Activated B cell treated with CpG ODN at 0.5 μM for 24 hours (primary cell): Measurements from ENCODE around the gene PGF. TPM values are rescaled to one million over a fixed set of nuclear protein-coding genes. Genes with fewer than 3 reads are reported as not detected.

Source experiments
- ATAC-seq: fragments of 200-7000 bp; cut with Tn5 transposase; one replicate; pipeline ENCODE4 v1.10.0; 2021; ENCODE audit warnings: low read depth, mild to moderate bottlenecking, moderate library complexity
- CTCF ChIA-PET: fragments of 350-600 bp; sonication (Branson Sonifier 250); formaldehyde crosslinking; loops from one replicate; lab custom pipeline; 2021; ENCODE audit warnings: antibody characterized with exemption; lab: Charles Lee
- POLR2A ChIA-PET: fragments of 350-600 bp; sonication (Branson Sonifier 250); formaldehyde crosslinking; loops from one replicate; lab custom pipeline; 2021; ENCODE audit warnings: antibody characterized with exemption; lab: Charles Lee
- DNase-seq: peaks from one replicate; pipeline ENCODE4 v3.0.0; 2022
- H3K27ac Mint-ChIP-seq: one replicate; pipeline ENCODE4 v1.8.0; 2020; ENCODE audit warnings: mixed read lengths
- H3K27me3 Mint-ChIP-seq: one replicate; pipeline ENCODE4 v1.8.0; 2021; ENCODE audit warnings: mixed read lengths
- H3K36me3 Mint-ChIP-seq: one replicate; pipeline ENCODE4 v1.8.0; 2021; ENCODE audit warnings: low read depth, mixed read lengths
- H3K4me1 Mint-ChIP-seq: one replicate; pipeline ENCODE4 v1.8.0; 2021; ENCODE audit warnings: mixed read lengths
- H3K4me3 Mint-ChIP-seq: one replicate; pipeline ENCODE4 v1.8.0; 2020; ENCODE audit warnings: mild to moderate bottlenecking, mixed read lengths
- H3K9me3 Mint-ChIP-seq: one replicate; pipeline ENCODE4 v1.8.0; 2020; ENCODE audit warnings: mixed read lengths
- CTCF ChIP-seq: fragments of 200-600 bp; IDR thresholded peaks from one replicate; pipeline ENCODE4 v1.8.0; 2022; ENCODE audit warnings: antibody characterized with exemption, mild to moderate bottlenecking
- intact Hi-C: fragments of 100-400 bp; cut with micrococcal nuclease; formaldehyde crosslinking; loops from one replicate; pipeline ENCODE4 v1.15.1; 2024
- total RNA-seq: library from RNA; stranded (reverse); gene quantifications from 2 replicates; pipeline ENCODE4 v1.2.3, GENCODE V29; 2022

Gene PGF
- total RNA-seq, 1 donor from 2014 or later: not detected

- no peaks in the 10 kb centered on the region for H3K9me3 Mint-ChIP-seq
- ChIA-PET POLR2A (interaction anchor here (0.7 kb wide), 2 partner anchors 230 to 619 kb away, joined by 4 to 5 read pairs; no protein-coding TSS in a partner anchor), CTCF (interaction anchor here (0.6 to 2.0 kb wide), 2 partner anchors 37 to 241 kb away, joined by 3 to 9 read pairs; no protein-coding TSS in a partner anchor)
- no peak for ATAC-seq
- H3K27me3 Mint-ChIP-seq: no peaks in the 10 kb centered on the region
- no peak for TF ChIP-seq CTCF
- intact Hi-C loops: no loop called here
- H3K4me1 Mint-ChIP-seq: peaks cover 20% of the 10 kb centered on the region
- no peak overlapping the region for H3K4me3 Mint-ChIP-seq
- no peak overlapping the region for H3K27ac Mint-ChIP-seq
- peaks cover 98% of the 10 kb centered on the region for H3K36me3 Mint-ChIP-seq
- DNase-seq: no peak
These were observed 57.8 kb downstream of the PGF start for GRCh38 chr14:74897642-74898041.

GRCh38 chr14:74896400-74896799, 59.0 kb downstream of the PGF start:
- ChIA-PET CTCF (interaction anchor here (2.0 to 5.0 kb wide), 2 partner anchors 9 to 35 kb away, joined by 9 to 53 read pairs; no protein-coding TSS in a partner anchor), POLR2A (no interaction called here)
- intact Hi-C loops: no loop called here
- H3K4me3 Mint-ChIP-seq: no peak overlapping the region
- H3K4me1 Mint-ChIP-seq: peaks cover 30% of the 10 kb centered on the region
- no peak for TF ChIP-seq CTCF
- ATAC-seq: no peak
- H3K9me3 Mint-ChIP-seq: no peaks in the 10 kb centered on the region
- H3K27ac Mint-ChIP-seq: no peak overlapping the region
- peaks cover 98% of the 10 kb centered on the region for H3K36me3 Mint-ChIP-seq
- no peaks in the 10 kb centered on the region for H3K27me3 Mint-ChIP-seq
- no peak for DNase-seq

- TF ChIP-seq CTCF: no peak
- peaks cover 31% of the 10 kb centered on the region for H3K4me1 Mint-ChIP-seq
- intact Hi-C loops: loop anchor here (2.0 kb wide), 1 partner anchor 17 kb away; the partner anchor contains the start of gene PROX2
- H3K36me3 Mint-ChIP-seq: peaks cover 92% of the 10 kb centered on the region
- H3K27ac Mint-ChIP-seq: peak overlapping the region; percentile 83
- H3K27me3 Mint-ChIP-seq: no peaks in the 10 kb centered on the region
- no peaks in the 10 kb centered on the region for H3K9me3 Mint-ChIP-seq
- peak overlapping the region; percentile 29 for H3K4me3 Mint-ChIP-seq
- DNase-seq: no peak
- POLR2A ChIA-PET: interaction anchor here (0.6 to 1.9 kb wide), 5 partner anchors 11 to 440 kb away, joined by 3 to 8 read pairs (median 4); partner anchors contain the start of gene DLST
- peak; percentile 43 for ATAC-seq
- CTCF ChIA-PET: interaction anchor here (0.8 to 5.0 kb wide), 9 partner anchors 10 to 194 kb away, joined by 3 to 53 read pairs (median 4); partner anchors contain the start of gene PROX2
These were observed 61.7 kb downstream of the PGF start for GRCh38 chr14:74893614-74894091.

GRCh38 chr14:74892745-74893144, 62.7 kb downstream of the PGF start:
- TF ChIP-seq CTCF: no peak
- Mint-ChIP-seq H3K4me1 (peaks cover 31% of the 10 kb centered on the region), H3K27ac (peak overlapping the region; percentile 83), H3K4me3 (peak overlapping the region; percentile 19), H3K36me3 (peaks cover 91% of the 10 kb centered on the region), H3K9me3 (no peaks in the 10 kb centered on the region), H3K27me3 (no peaks in the 10 kb centered on the region)
- POLR2A ChIA-PET: interaction anchor here (0.5 to 1.9 kb wide), 3 partner anchors 10 to 127 kb away, joined by 3 to 8 read pairs (median 4); no protein-coding TSS in a partner anchor
- DNase-seq: no peak
- intact Hi-C loops: loop anchor here (2.0 kb wide), 1 partner anchor 16 kb away; the partner anchor contains the start of gene PROX2
- peak; percentile 51 for ATAC-seq
- CTCF ChIA-PET: interaction anchor here (1.0 to 5.0 kb wide), 5 partner anchors 9 to 85 kb away, joined by 3 to 53 read pairs (median 4); partner anchors contain the start of gene PROX2

GRCh38 chr14:74891870-74892269, 63.5 kb downstream of the PGF start:
- ATAC-seq (no peak), DNase-seq (no peak)
- H3K27me3 Mint-ChIP-seq: no peaks in the 10 kb centered on the region
- no peak for TF ChIP-seq CTCF
- peaks cover 31% of the 10 kb centered on the region for H3K4me1 Mint-ChIP-seq
- H3K36me3 Mint-ChIP-seq: peaks cover 82% of the 10 kb centered on the region
- CTCF ChIA-PET: interaction anchor here (0.9 to 5.0 kb wide), 4 partner anchors 14 to 196 kb away, joined by 3 to 53 read pairs (median 20); no protein-coding TSS in a partner anchor
- POLR2A ChIA-PET: no interaction called here
- intact Hi-C loops: loop anchor here (2.0 kb wide), 1 partner anchor 15 kb away; the partner anchor contains the start of gene PROX2
- no peak overlapping the region for H3K4me3 Mint-ChIP-seq
- no peaks in the 10 kb centered on the region for H3K9me3 Mint-ChIP-seq
- peak overlapping the region; percentile 83 for H3K27ac Mint-ChIP-seq
